GM18511 (cell line): ENCODE measurements around the gene PTPN6.

Experiments
- ATAC-seq: cut with Tn5 transposase; IDR thresholded peaks from one replicate; pipeline ENCODE4 v1.9.1; 2021; ENCODE audit warnings: mild to moderate bottlenecking, moderate library complexity; ENCODE audit not compliant: unreplicated experiment

The PTPN6 gene

GRCh38 chr12:6954316-6955107, 3.4 kb downstream of the PTPN6 start:
- ATAC-seq: no peak

DNA sequence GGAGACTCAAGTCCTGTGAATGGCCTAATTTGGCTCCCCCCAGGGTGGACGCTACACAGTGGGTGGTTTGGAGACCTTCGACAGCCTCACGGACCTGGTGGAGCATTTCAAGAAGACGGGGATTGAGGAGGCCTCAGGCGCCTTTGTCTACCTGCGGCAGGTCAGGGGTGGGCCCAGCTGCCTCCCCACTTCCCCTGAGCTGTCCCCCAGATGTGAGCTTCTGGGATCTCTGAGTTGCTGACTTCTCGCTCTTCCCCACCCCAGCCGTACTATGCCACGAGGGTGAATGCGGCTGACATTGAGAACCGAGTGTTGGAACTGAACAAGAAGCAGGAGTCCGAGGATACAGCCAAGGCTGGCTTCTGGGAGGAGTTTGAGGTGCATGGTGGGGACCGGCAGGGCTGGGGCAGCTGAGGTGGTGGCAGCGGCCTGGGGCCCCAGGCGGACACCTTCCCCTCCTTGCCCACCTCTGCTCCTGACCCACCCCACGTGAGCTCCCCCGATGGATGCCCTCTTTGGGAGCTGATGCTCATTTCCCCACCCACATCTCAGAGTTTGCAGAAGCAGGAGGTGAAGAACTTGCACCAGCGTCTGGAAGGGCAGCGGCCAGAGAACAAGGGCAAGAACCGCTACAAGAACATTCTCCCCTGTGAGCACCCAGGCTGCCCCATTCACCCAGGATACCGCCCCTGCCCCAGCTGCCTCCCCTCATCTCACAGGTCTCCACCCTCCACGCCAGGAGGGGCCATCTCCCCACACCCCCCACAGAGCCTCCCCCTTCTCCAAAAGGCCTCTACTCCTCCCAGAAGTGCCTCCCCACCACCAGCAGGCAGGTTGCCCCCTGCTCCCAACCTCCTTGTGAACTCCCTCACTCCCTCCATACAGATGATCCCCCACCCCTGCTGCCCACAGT, 4.2 kb downstream of the PTPN6 start:
- ATAC-seq: no peak

GRCh38 chr12:6956021-6956727, 5.0 kb downstream of the PTPN6 start:
- no peak for ATAC-seq

DNA sequence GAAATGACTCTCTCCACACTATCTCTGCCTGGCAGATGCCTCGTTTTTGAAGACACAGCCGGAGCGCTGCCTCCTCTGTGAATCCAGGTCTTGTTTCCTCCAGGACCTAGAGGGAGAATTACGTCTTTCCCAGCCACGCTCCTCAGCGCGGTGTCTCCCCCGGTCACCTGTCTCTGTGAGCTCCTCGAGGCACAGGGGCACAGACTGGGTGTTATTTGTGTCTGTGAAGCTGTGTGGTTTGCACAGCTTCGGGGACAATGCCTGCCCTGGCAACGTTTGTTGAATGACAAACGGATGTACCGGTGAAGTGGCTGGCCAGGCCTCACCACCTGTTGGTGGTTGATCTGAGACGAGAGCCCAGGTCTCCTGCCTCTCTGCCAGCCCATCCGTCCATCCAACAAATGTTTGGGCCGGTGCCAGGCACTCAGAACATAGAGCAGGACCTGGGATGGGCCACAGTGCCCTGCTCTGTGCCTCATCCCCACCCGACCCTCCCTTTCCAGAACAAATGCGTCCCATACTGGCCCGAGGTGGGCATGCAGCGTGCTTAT, 6.1 kb downstream of the PTPN6 start:
- no peak for ATAC-seq

GRCh38 chr12:6957741-6958608, 6.8 kb downstream of the PTPN6 start:
- no peak for ATAC-seq

GRCh38 chr12:6958609-6959057, 7.5 kb downstream of the PTPN6 start:
- ATAC-seq: no peak

DNA sequence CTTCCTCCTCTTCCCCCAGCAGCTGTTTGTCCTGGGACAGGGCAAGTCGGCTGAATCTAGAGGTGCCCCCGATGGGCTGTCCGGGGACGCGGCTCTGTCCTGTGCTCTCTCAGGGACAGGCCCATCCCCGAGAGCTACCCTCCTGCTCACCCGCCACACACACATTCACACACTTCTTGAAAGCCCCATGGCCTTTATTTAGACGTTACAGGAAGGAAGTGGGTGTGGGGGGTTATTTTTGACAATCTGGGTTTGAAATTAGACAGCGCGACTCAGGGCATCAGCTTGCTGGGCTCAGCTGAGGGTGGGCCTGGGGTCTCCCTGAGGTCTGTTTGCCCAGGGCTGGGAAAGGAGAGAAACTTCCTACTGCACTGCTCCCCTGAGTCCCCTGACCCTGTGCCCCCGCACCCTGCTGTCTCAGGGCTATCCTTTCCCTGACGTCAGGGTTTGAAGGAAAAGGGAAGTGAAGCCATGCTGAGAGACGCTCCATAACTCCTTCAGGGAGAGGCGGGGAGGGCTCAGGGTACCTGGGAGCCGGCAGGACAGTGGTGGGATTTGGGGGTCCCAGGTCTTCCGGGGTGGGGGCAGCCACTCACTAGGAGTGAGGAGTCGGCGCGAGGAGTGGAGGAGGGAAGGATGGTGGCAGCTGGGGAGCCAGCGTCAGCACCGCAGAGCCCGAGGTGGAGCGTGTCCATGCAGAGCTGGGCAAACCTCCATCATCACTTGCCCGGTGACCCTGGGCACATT, 8.1 kb downstream of the PTPN6 start:
- ATAC-seq: peak; percentile 54

- no peak for ATAC-seq
Measured at GRCh38 chr12:6959805-6960592, 8.8 kb downstream of the PTPN6 start.

DNA sequence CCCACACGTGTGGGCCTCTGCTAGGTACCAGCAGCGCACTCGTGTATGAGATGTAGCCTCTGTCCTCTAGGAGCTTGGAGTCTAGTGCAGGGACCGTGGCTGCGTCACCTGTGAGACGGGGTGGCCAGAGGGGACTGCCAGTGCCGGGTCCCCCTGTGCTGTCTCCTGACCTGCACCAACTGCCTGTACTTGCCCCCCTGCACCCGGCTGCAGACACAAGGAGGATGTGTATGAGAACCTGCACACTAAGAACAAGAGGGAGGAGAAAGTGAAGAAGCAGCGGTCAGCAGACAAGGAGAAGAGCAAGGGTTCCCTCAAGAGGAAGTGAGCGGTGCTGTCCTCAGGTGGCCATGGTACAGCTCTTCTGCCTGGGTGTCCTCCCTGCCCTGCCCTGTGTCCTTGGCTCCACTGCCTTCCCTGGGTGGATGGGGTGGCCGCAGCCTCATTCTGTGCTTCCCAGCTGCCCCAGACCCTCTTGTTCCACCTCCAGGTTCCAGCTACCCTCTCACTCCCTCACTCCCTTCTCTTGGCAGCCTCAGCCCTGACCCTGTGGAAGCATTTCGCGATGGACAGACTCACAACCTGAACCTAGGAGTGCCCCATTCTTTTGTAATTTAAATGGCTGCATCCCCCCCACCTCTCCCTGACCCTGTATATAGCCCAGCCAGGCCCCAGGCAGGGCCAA, 9.6 kb downstream of the PTPN6 start:
- no peak for ATAC-seq

DNA sequence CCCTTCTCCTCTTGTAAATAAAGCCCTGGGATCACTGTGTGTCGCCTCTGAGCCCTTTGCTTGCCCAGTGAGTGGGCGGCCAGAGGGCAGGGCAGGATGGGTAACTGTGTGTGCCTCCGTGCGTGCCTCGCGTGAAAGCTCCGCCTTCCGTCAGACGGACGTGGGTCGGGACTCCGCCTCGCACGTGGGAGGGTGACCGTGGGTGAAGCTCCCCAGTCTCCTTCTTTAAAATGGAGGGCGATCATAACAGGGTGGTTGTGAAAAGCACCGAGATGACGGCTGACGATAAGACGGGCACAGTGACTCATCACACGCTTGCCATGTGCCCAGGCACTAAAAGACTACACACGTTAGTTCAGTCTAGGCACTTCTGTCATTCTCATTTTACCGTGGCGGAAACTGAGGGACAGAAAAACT, 10.1 kb downstream of the PTPN6 start:
- ATAC-seq: peak; percentile 35

DNA sequence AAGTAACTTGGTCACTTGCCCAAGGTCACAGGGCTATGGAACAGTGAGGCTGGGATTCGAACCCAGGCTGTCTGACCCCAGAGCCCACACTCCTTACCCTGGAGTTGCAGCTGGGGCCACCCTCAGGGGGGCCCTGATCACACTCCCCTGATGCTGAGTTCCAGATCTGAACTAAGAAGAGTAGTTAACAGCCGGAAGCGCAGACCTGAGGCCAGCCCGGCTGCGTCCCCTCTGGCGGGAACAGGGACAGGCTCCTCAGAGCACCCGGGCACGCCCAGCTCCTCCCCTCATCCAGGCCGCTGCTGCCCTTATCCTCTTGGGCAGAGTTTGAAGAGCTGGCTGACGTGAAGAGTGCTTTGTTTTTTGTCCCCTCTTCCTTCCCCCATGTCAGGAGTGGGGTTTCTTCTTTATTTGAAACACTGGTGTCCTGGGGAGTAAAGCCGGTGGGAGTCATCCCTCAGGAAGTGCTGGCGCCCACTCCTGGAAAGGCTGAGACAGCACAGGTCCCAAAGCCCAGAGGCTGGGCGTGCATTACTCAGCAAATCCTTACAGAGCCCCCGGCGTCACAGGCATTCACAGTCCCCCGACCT, 10.6 kb downstream of the PTPN6 start:
- ATAC-seq: peak; percentile 43

- ATAC-seq: no peak
Measured at GRCh38 chr12:6962285-6963015, 11.3 kb downstream of the PTPN6 start.

DNA sequence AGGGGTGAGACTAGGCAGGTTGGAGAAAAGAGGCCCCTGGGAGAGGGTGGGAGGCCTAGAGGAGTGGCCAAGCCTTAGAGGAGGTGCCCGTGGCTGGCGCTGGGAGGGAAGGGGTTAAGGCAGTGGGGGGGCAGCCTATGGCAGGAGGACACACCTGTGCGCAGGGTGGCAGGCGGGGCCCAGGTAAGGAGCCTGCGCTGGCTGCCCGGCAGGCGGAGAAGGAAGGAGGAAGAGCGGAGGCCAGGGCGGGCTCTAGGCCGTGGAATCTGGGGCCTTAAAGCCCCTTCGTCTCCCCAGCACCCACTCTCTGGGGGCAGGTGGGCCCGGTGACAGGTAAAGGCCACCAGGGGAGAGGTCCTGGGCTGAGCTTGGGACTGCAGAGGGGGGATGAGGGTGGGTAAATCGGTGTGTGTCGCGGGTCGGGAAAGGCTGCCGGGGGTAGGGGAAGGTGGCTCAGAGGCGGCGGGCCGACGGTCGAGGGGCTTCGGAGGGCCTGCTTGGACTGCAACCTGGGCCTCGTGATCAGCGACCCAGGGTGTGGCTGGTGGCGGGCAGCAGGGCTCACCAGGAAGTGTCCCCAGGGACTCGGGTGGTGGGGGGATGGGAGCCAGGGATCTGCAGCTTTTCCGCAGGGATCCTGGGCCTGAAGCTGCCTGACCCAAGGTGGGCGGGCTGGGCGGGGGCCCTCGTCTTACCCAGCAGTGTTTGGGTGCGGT, 12.0 kb downstream of the PTPN6 start:
- ATAC-seq: no peak

GRCh38 chr12:6963791-6964413, 12.7 kb downstream of the PTPN6 start:
- ATAC-seq: no peak

DNA sequence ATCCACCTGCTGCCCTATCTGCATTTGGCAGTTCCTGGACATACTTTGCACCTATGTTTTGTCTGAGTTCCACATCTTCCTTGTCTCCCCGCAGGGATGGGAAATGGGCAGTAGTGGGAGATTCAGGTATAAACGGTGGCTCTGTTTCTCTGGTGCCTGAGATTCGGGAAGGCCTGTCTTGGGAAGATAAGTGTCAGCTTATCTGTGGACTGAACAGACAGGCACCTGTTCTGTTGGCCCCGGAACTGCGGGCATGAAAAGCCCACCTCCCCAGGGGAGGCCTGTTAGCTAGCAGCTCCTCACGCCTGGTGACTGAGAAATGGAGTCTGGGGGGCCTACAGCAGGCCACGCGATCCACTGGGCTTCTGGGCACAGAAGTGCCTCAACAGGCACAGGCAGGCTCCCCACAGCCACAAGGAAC, 13.5 kb downstream of the PTPN6 start:
- no peak for ATAC-seq
